ENCODE measurements around the gene CGB1. TPM values are rescaled to one million over a fixed set of nuclear protein-coding genes. Genes with fewer than 3 reads are reported as not detected.
"Not testable (repeated sequence)": the region's sequence is repeated elsewhere in the genome, so short reads cannot be mapped to it uniquely, and the experiment has no call there.

Gene CGB1
- total RNA-seq, 2 donors from 2014 or later, result not detected

DNA sequence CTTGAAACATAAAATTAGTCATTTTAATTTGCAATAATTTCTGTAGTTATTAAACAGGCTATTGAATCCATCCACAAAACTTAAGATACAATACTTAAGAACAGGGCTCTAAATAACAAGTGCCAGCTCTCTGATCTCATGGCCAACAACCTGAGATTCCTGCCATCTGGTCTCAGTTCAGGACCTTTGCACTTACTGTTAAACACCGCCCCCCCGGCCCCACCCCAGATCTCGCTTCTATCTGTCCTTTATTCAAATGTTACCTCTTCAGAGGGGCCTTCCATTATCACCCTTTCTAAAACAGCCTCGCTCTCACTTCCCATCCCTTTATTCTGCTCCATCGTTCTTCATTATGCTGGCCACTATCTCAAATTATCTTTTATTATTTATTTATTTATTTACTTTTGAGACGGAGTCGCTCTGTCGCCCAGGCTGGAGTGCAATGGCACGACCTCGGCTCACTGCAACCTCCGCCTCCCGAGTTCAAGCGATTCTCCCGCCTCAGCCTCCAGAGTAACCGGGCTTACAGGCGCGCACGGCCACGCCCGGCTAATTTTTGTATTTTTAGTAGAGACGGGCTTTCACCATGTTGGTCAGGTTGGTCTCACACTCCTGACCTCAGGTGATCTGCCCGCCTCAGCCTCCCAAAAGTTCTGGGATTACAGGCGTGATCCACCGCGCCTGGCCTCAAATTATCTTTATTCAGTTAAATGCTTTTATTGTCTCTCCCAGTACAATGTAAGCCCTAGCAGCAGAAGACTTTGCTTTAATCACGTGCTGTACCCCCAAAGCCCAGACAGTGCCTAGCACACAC, 47.7 kb upstream of the CGB1 start:
- WGBS, 2 donors, result 49 to 51% methylated on average over 26 of the region's 26 CpGs
- Histone ChIP-seq H3K4me3 (no peak overlapping the region), H3K4me1 (peaks cover 45% of the 10 kb centered on the region), H3K27ac (peak overlapping the region; percentile 75 to 84 (median 82)), H3K27me3 (no peaks in the 10 kb centered on the region), H3K9me3 (no peaks in the 10 kb centered on the region), H3K36me3 (replicated peaks in 1 of 2; ENCODE audit: insufficient read depth in 1 of 2, low read depth in 2 of 2) (peaks cover 0 to 3% of the 10 kb centered on the region in 2 donors)
- intact Hi-C loops (cut with DNase I), result no loop called here
- DNase-seq (peak in 2 of 4 donors; percentile 35 to 57), ATAC-seq (no peak)
- TF ChIP-seq, protein P1, sequence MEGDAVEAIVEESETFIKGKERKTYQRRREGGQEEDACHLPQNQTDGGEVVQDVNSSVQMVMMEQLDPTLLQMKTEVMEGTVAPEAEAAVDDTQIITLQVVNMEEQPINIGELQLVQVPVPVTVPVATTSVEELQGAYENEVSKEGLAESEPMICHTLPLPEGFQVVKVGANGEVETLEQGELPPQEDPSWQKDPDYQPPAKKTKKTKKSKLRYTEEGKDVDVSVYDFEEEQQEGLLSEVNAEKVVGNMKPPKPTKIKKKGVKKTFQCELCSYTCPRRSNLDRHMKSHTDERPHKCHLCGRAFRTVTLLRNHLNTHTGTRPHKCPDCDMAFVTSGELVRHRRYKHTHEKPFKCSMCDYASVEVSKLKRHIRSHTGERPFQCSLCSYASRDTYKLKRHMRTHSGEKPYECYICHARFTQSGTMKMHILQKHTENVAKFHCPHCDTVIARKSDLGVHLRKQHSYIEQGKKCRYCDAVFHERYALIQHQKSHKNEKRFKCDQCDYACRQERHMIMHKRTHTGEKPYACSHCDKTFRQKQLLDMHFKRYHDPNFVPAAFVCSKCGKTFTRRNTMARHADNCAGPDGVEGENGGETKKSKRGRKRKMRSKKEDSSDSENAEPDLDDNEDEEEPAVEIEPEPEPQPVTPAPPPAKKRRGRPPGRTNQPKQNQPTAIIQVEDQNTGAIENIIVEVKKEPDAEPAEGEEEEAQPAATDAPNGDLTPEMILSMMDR (IDR thresholded peaks at IDR 0.05), result no peak
- TF ChIP-seq POLR2A (IDR thresholded peaks at IDR 0.05), result no peak

DNA sequence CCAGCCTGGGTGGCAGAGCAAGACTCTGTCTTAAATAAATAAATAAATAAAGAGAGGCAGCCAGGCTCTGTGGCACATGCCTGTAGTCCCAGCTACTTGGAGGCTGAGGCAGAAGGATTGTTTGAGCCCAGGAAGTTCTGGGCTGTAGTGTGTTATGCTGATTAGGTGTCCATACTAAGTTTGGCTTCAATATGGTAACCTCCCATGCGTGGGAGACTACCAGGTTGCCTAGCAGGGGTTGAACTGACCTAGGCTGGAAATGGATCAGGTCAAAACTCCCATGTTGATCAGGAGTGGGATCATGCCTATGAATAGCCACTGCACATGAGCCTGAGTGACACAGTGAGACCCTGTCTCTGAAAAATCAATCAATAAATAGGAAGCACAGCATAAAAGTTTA, 44.6 kb upstream of the CGB1 start:
- ATAC-seq, result no peak
- WGBS, 2 donors, result 75 to 90% methylated on average over 1 of the region's 1 CpG

DNA sequence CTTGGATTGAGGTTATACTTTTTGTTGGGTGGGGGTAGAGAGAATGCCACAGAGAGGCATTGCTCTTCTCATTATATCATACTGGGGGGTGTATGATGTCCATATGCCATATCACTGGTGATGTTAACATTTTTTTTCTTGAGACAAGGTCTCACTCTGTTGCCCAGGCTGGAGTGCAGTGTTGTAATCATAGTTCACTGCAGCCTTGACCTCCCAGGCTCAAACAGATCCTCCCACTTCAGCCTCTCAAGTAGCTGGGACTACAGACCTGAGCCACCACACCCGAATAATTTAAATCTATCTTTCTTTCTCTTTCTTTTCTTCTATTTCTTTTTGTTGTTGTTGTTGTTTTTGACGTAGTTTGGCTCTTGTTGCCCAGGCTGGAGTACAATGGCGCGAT, 43.7 kb upstream of the CGB1 start:
- no peaks in the 10 kb centered on the region for H3K36me3 ChIP-seq (replicated peaks in 1 of 2; ENCODE audit: insufficient read depth in 1 of 2, low read depth in 2 of 2)
- no peak overlapping the region for H3K27ac ChIP-seq
- no peak for DNase-seq
- no peaks in the 10 kb centered on the region for H3K9me3 ChIP-seq
- ATAC-seq, result no peak
- peaks cover 12% of the 10 kb centered on the region for H3K4me1 ChIP-seq
- 66 to 82% methylated on average over 4 of the region's 4 CpGs for WGBS, 2 donors
- H3K4me3 ChIP-seq, result no peak overlapping the region
- no peak for TF ChIP-seq POLR2A (IDR thresholded peaks at IDR 0.05)
- TF ChIP-seq, protein P1 (IDR thresholded peaks at IDR 0.05), result no peak
- no peaks in the 10 kb centered on the region for H3K27me3 ChIP-seq
- intact Hi-C loops (cut with DNase I), result no loop called here

More for the DNA sequence above, 44.6 kb upstream of the CGB1 start:
- TF ChIP-seq, protein P1 (IDR thresholded peaks at IDR 0.05), result no peak
- TF ChIP-seq POLR2A (IDR thresholded peaks at IDR 0.05), result no peak
- Histone ChIP-seq H3K36me3 (replicated peaks in 1 of 2; ENCODE audit: insufficient read depth in 1 of 2, low read depth in 2 of 2) (no peaks in the 10 kb centered on the region), H3K4me1 (peaks cover 14% of the 10 kb centered on the region), H3K27me3 (no peaks in the 10 kb centered on the region), H3K27ac (no peak overlapping the region), H3K4me3 (no peak overlapping the region), H3K9me3 (no peaks in the 10 kb centered on the region)
- intact Hi-C loops (cut with DNase I), result no loop called here
- no peak for DNase-seq

DNA sequence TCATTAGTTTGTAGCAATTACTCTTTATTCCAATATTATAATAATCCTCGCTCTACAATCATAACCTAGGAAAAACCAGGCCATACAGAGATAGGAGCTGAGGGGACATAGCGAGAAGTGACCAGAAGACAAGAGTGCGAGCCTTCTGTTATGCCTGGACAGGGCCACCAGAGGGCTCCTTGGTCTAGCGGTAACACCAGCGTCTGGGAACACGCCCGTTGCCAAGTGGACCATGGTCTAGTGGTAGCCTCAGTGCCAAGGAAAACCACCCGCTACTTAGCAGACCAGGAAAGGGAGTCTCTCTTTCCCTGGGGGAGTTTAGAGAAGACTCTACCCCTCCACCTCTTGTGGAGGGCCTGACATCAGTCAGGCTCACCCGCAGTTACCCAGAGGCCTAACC, 38.2 kb upstream of the CGB1 start:
- H3K27ac ChIP-seq; intact Hi-C loops (cut with DNase I); H3K4me3 ChIP-seq; H3K9me3 ChIP-seq; H3K4me1 ChIP-seq; H3K36me3 ChIP-seq (replicated peaks in 1 of 2; ENCODE audit: insufficient read depth in 1 of 2, low read depth in 2 of 2): not testable (repeated sequence)
- DNase-seq, result peak; percentile 81 to 91 (median 90)
- peak; percentile 67 for ATAC-seq
- peaks cover 0 to 30% of the 10 kb centered on the region in 2 donors for H3K27me3 ChIP-seq
- TF ChIP-seq, protein P1 (IDR thresholded peaks at IDR 0.05), result peak; percentile 42 to 91 (median 82)
- 9 to 12% methylated on average over 8 to 9 of the region's 9 CpGs for WGBS, 2 donors
